BLaER1 (cell line): Measurements from ENCODE around the gene SFMBT1.

Experiments used
- H3K27ac ChIP-seq: shearing (Covaris generic); formaldehyde crosslinking; 2 replicates; pipeline ENCODE4 v1.8.1; 2022
- H3K27me3 ChIP-seq: shearing (Covaris generic); formaldehyde crosslinking; 2 replicates; pipeline ENCODE4 v1.8.1; 2022
- H3K36me3 ChIP-seq: shearing (Covaris generic); formaldehyde crosslinking; 2 replicates; pipeline ENCODE4 v1.8.1; 2022
- H3K4me1 ChIP-seq: shearing (Covaris generic); formaldehyde crosslinking; 2 replicates; pipeline ENCODE4 v1.8.1; 2022
- H3K4me2 ChIP-seq: shearing (Covaris generic); formaldehyde crosslinking; 2 replicates; pipeline ENCODE4 v1.8.1; 2022
- H3K4me3 ChIP-seq: shearing (Covaris generic); formaldehyde crosslinking; 2 replicates; pipeline ENCODE4 v1.8.1; 2022
- H3K9ac ChIP-seq: shearing (Covaris generic); formaldehyde crosslinking; 2 replicates; pipeline ENCODE4 v1.8.1; 2022
- H3K9me3 ChIP-seq: shearing (Covaris generic); formaldehyde crosslinking; 2 replicates; pipeline ENCODE4 v1.8.1; 2022
- H4K20me1 ChIP-seq: shearing (Covaris generic); formaldehyde crosslinking; 2 replicates; pipeline ENCODE4 v1.8.1; 2022
- Cebpa-rat ChIP-seq: shearing (Covaris generic); IDR thresholded peaks from 2 replicates; pipeline ENCODE4 v1.8.1; 2022

The SFMBT1 gene

DNA sequence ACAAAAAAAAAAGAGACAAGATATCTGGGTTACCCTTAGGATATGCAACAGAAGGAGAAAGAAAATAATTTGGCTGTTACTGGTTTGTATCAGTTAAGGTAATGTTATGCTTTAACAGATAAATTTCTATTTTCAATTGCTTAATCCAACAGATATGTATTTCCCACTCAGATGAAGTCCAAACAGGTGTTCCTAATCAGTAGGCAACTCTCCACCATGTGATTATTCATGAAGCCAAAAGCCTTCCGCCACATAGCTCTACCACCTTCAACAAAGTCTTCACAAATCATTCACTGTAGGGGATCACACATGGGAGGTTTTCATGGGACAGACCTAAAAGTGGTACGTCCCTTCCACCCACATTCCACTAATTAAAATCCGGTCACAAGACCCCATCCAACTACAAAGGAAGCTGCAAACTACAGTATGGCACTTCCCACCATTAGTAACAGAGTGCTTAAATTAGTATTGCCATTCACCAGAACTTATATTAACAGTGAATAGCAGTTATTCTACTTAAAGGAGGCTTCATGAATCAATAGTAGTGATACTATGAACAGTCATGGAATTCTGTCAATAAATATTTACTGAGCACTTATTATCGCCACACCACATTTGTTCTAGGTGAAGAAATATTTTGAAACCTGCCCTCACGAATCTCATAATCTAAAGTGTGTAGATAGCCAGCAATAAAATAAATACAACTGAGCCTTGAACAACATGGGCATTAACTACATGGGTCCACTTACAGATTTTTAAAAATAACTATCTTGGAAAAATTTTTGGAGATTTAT, 66.5 kb downstream of the SFMBT1 start:
- H3K4me2 ChIP-seq: no peak overlapping the region
- no peak overlapping the region for H3K4me3 ChIP-seq
- peaks cover 72% of the 10 kb centered on the region for H4K20me1 ChIP-seq
- H3K9me3 ChIP-seq: peaks cover 22% of the 10 kb centered on the region
- H3K9ac ChIP-seq: no peak overlapping the region
- no peaks in the 10 kb centered on the region for H3K27me3 ChIP-seq
- H3K36me3 ChIP-seq: no peaks in the 10 kb centered on the region
- no peak overlapping the region for H3K27ac ChIP-seq
- TF ChIP-seq Cebpa-rat: no peak
- H3K4me1 ChIP-seq: peaks cover 18% of the 10 kb centered on the region

DNA sequence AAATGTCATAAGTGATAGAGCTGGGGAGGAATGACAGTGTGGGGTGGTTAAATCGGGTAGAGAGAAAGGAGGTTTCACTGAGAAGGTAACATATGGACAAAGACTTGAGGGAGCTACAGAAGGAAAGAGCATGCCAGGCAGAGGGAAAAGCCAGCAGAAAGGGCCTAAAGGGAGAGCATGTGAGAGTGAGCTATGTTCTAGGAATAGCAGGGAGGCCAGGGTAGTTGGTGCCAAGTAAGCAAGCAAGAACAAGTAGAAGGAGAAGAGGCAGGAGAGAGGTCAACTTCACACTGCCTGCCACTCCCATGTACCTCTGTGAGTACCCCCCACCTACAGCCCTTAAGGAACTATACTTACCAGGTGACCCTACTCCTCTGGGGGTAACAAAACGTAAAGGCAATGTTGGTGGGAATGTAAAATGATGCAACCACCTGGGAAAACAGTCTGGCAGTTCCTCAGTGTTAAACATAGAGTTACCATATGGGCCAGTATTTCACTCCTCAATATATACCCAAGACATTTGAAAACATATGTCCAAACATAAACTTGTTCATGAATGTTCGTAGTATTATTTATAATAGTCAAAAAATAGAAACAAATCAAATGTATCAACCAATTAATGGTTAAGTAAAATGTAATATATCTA, 67.6 kb downstream of the SFMBT1 start:
- H3K4me3 ChIP-seq: no peak overlapping the region
- H3K27me3 ChIP-seq: no peaks in the 10 kb centered on the region
- peaks cover 22% of the 10 kb centered on the region for H3K9me3 ChIP-seq
- peaks cover 71% of the 10 kb centered on the region for H4K20me1 ChIP-seq
- no peak overlapping the region for H3K9ac ChIP-seq
- H3K4me2 ChIP-seq: no peak overlapping the region
- H3K4me1 ChIP-seq: peaks cover 7% of the 10 kb centered on the region
- no peak overlapping the region for H3K27ac ChIP-seq
- no peaks in the 10 kb centered on the region for H3K36me3 ChIP-seq
- no peak for TF ChIP-seq Cebpa-rat

DNA sequence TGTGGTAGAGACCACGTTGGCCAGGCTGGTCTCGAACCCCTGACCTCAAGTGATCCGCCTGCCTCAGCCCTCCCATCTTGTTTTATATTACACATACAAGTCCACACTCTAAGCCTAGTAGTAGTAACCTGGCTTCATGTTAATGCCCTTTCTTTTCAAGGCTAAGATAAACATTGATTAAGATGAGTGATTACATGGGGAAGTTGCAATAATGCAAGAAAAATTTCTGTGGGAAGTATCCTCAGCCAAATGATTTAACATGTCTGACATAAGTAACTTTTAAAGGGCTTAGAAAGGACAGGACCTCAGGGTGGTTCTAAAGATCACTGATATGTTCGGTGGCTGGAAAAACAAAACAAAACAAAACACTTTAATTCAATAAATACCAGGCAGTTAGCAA, 72.1 kb downstream of the SFMBT1 start:
- no peaks in the 10 kb centered on the region for H3K4me1 ChIP-seq

GRCh38 chr3:52971895-52972294, 74.0 kb downstream of the SFMBT1 start:
- Histone ChIP-seq H3K27me3 (no peaks in the 10 kb centered on the region), H3K4me2 (no peak overlapping the region), H3K9me3 (no peaks in the 10 kb centered on the region), H4K20me1 (peaks cover 66% of the 10 kb centered on the region), H3K4me3 (no peak overlapping the region), H3K27ac (no peak overlapping the region), H3K9ac (no peak overlapping the region), H3K36me3 (peaks cover 27% of the 10 kb centered on the region), H3K4me1 (no peaks in the 10 kb centered on the region)
- no peak for TF ChIP-seq Cebpa-rat

More for the DNA sequence above, 72.1 kb downstream of the SFMBT1 start:
- Histone ChIP-seq H4K20me1 (peaks cover 82% of the 10 kb centered on the region), H3K4me2 (no peak overlapping the region), H3K27ac (no peak overlapping the region), H3K36me3 (peaks cover 10% of the 10 kb centered on the region), H3K9me3 (no peaks in the 10 kb centered on the region), H3K27me3 (no peaks in the 10 kb centered on the region), H3K4me3 (no peak overlapping the region), H3K9ac (no peak overlapping the region)
- TF ChIP-seq Cebpa-rat: no peak

- Histone ChIP-seq H3K27me3 (no peaks in the 10 kb centered on the region), H3K4me1 (no peaks in the 10 kb centered on the region), H3K36me3 (peaks cover 50% of the 10 kb centered on the region), H3K9me3 (peaks cover 6% of the 10 kb centered on the region; the same call in 1 of the 2 replicates), H3K9ac (no peak overlapping the region), H3K27ac (no peak overlapping the region), H4K20me1 (peaks cover 37% of the 10 kb centered on the region), H3K4me3 (no peak overlapping the region), H3K4me2 (no peak overlapping the region)
- TF ChIP-seq Cebpa-rat: no peak
These were observed 78.5 kb downstream of the SFMBT1 start for GRCh38 chr3:52967398-52967797.

GRCh38 chr3:52962160-52962559, 83.7 kb downstream of the SFMBT1 start:
- Histone ChIP-seq H3K9me3 (peaks cover 13% of the 10 kb centered on the region; the same call in 1 of the 2 replicates), H3K27ac (no peak overlapping the region), H3K4me1 (no peaks in the 10 kb centered on the region), H3K9ac (no peak overlapping the region), H3K36me3 (peaks cover 47% of the 10 kb centered on the region), H3K4me3 (no peak overlapping the region), H4K20me1 (no peaks in the 10 kb centered on the region), H3K27me3 (no peaks in the 10 kb centered on the region), H3K4me2 (no peak overlapping the region)
- no peak for TF ChIP-seq Cebpa-rat

DNA sequence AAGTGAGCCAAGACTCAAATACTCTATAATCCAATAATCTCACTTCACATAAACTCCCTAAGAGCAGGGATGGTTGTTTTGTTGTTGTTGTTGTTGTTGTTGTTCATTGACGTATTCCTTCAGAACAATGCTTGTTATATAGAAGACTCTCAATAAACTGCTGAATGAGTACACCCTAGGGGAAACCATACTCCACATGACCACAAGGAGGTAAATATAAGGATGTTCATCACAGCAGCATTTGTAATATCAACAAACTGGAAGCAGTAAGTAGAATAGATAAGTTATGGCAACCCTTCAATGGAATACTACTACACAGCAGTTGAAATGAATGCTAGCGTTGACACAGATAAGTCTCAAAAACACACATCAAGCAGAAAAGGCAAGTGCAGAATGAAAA, 86.1 kb downstream of the SFMBT1 start:
- Histone ChIP-seq H3K9me3 (0 out of 2 replicates have a peak, but pooled peaks cover 7% of the 10 kb centered on the region), H3K4me2 (no peak overlapping the region), H3K9ac (no peak overlapping the region), H3K4me1 (no peaks in the 10 kb centered on the region), H3K4me3 (no peak overlapping the region), H4K20me1 (no peaks in the 10 kb centered on the region), H3K36me3 (peaks cover 42% of the 10 kb centered on the region), H3K27ac (no peak overlapping the region), H3K27me3 (no peaks in the 10 kb centered on the region)
- no peak for TF ChIP-seq Cebpa-rat

- Histone ChIP-seq H3K4me1 (no peaks in the 10 kb centered on the region), H3K27me3 (no peaks in the 10 kb centered on the region), H3K9ac (no peak overlapping the region), H3K9me3 (no peaks in the 10 kb centered on the region), H3K36me3 (peaks cover 26% of the 10 kb centered on the region), H3K27ac (no peak overlapping the region), H3K4me3 (no peak overlapping the region), H4K20me1 (no peaks in the 10 kb centered on the region), H3K4me2 (no peak overlapping the region)
- no peak for TF ChIP-seq Cebpa-rat
These were observed 106.3 kb downstream of the SFMBT1 start for GRCh38 chr3:52939600-52939999.

DNA sequence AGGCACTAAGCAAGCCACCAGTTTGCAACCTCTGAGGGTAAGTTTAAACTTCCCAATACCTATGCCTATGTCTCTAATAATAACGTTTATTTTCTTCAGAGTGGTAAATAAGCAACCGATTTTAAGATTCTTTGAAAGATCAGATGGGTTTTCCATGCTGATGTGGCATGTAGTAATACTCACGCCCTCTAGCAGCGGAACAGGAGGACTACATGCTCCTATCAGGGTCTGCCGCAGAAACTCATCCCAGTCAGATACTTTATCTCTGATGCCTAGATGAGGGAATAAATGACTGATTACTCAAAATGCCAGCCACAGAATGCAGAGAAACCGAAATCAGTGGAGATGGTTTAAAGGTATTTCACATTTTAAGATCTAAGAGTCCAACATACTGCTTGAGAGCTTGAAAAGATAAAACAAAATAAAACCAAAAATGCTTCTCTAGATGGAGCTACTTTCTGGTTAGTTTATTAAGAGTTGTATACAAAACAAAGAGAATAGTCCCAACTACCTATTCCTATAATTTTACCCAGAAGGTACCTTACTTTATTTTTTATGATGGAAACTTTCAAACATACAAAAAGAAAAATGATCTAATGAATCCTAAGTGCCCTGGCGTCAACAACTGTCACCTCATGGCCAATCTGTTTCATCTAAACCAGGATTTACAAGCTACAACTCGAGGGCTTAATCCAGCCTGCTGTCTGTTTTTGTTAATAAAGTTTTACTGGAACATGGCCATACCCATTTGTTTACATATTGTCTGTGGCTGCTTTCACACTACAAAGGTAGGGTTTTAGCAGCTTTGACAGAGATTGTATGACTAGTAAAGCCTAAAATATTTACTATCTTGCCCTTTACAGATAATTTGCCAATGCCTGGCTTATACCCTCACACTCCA, 111.0 kb downstream of the SFMBT1 start:
- Histone ChIP-seq H3K9me3 (no peaks in the 10 kb centered on the region), H4K20me1 (no peaks in the 10 kb centered on the region), H3K27ac (no peak overlapping the region), H3K4me2 (no peak overlapping the region), H3K27me3 (no peaks in the 10 kb centered on the region), H3K36me3 (peaks cover 20% of the 10 kb centered on the region), H3K4me3 (no peak overlapping the region), H3K4me1 (no peaks in the 10 kb centered on the region), H3K9ac (no peak overlapping the region)
- no peak for TF ChIP-seq Cebpa-rat
